ENCODE data around the gene CHST9.

CHST9 gene

GRCh38 chr18:26919627-26920026 lies 265.5 kb downstream of the CHST9 start:
- TF ChIP-seq, protein P1, sequence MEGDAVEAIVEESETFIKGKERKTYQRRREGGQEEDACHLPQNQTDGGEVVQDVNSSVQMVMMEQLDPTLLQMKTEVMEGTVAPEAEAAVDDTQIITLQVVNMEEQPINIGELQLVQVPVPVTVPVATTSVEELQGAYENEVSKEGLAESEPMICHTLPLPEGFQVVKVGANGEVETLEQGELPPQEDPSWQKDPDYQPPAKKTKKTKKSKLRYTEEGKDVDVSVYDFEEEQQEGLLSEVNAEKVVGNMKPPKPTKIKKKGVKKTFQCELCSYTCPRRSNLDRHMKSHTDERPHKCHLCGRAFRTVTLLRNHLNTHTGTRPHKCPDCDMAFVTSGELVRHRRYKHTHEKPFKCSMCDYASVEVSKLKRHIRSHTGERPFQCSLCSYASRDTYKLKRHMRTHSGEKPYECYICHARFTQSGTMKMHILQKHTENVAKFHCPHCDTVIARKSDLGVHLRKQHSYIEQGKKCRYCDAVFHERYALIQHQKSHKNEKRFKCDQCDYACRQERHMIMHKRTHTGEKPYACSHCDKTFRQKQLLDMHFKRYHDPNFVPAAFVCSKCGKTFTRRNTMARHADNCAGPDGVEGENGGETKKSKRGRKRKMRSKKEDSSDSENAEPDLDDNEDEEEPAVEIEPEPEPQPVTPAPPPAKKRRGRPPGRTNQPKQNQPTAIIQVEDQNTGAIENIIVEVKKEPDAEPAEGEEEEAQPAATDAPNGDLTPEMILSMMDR (IDR thresholded peaks at IDR 0.05; ENCODE audit: low read depth, low read length, missing control alignments), result no peak
- no peak overlapping the region for H3K4me3 ChIP-seq (replicated peaks; ENCODE audit: low read depth, low read length)
- no peak for DNase-seq (ENCODE audit: extremely low read depth, low read depth)

DNA sequence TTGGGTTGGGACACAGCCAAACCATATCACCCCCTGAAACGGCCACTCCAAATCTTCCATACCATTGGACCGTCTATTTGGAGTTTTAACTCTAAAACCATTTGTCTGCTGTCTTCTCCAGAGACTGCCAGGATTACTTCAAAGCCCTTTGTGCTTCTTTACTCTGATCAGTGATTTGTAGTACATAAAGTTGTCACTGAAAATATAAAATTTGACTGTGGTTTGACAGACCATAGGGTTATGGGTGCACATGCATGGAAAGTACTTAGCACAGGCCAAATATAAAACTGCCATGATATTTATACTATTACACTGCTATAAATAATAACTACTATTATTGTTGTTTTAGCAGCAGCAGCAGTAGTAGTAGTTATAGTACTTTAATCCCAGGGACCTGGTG lies 265.9 kb downstream of the CHST9 start:
- no peak for DNase-seq (ENCODE audit: extremely low read depth, low read depth)
- H3K4me3 ChIP-seq (replicated peaks; ENCODE audit: low read depth, low read length), result no peak overlapping the region
- TF ChIP-seq, protein P1 (IDR thresholded peaks at IDR 0.05; ENCODE audit: low read depth, low read length, missing control alignments), result no peak

GRCh38 chr18:26911840-26912239 lies 273.3 kb downstream of the CHST9 start:
- H3K4me3 ChIP-seq (replicated peaks; ENCODE audit: low read depth, low read length), result no peak overlapping the region
- TF ChIP-seq, protein P1 (IDR thresholded peaks at IDR 0.05; ENCODE audit: low read depth, low read length, missing control alignments), result no peak
- no peak for DNase-seq (ENCODE audit: extremely low read depth, low read depth)

DNA sequence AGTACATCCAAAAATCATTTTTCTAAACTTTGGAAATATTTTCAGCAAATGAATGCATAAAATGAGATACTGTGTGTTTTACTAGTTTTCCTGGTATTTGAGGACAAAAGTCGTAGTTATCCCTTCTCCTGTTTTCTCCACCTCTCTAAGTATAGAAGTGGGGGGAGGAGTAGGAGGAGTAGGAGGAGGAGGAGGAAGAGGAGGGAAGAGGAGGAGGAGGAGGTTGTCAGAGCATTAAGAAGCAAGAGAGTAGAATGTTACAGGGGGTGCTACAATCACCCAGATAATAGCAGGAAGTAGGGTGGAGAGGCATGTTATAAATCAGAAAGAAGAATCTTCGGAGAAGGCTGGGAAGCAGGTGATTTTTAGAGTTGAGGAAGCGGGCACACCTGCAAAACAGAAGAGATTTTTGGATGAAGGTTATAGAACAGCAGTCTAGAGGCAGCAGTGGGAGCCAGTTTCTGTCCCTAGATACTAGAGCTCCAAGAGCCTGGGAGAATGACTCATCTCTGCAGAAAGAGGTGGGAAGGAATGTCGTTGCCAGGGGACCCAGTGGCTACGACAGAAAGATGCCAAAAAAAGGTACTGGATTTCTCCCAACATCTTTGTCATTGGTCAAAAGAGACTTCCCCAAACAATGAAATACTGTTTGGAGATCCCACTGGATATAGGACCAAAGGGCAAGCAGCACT lies 275.4 kb downstream of the CHST9 start:
- H3K4me3 ChIP-seq (replicated peaks; ENCODE audit: low read depth, low read length), result no peak overlapping the region
- TF ChIP-seq, protein P1 (IDR thresholded peaks at IDR 0.05; ENCODE audit: low read depth, low read length, missing control alignments), result no peak
- no peak for DNase-seq (ENCODE audit: extremely low read depth, low read depth)

GRCh38 chr18:26908906-26909305 lies 276.2 kb downstream of the CHST9 start:
- TF ChIP-seq, protein P1 (IDR thresholded peaks at IDR 0.05; ENCODE audit: low read depth, low read length, missing control alignments), result no peak
- H3K4me3 ChIP-seq (replicated peaks; ENCODE audit: low read depth, low read length), result no peak overlapping the region
- no peak for DNase-seq (ENCODE audit: extremely low read depth, low read depth)

DNA sequence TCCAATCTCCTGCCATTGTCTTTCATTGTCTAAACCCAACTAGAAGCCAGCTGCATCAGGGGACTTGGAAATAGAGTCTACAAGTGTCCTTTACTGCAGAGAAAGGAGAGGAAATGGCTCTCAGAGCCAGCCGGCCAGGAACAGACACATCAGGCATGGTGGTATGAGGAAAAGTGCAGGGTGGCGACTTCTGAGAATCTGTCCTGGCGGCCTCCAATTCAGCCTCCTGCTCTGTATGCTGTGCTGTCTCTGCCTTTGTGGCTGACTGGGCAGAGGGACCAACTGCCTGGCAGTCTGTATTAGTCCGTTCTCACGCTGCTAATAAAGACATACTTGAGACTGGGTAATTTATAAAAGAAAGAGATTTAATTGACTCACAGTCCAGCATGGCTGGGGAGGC lies 282.8 kb downstream of the CHST9 start:
- DNase-seq (ENCODE audit: extremely low read depth, low read depth), result no peak
- TF ChIP-seq, protein P1 (IDR thresholded peaks at IDR 0.05; ENCODE audit: low read depth, low read length, missing control alignments), result no peak
- no peak overlapping the region for H3K4me3 ChIP-seq (replicated peaks; ENCODE audit: low read depth, low read length)

- no peak for DNase-seq (ENCODE audit: extremely low read depth, low read depth)
- TF ChIP-seq, protein P1 (IDR thresholded peaks at IDR 0.05; ENCODE audit: low read depth, low read length, missing control alignments), result no peak
- no peak overlapping the region for H3K4me3 ChIP-seq (replicated peaks; ENCODE audit: low read depth, low read length)
Observed at GRCh38 chr18:26901020-26901419, 284.1 kb downstream of the CHST9 start.

Measured in HFF-Myc (cell line).